HG02759 (cell line): ENCODE measurements around the gene PLLP.
"Not testable (repeated sequence)": the region's sequence is repeated elsewhere in the genome, so short reads cannot be mapped to it uniquely, and the experiment has no call there.

Experiments
- ATAC-seq: cut with Tn5 transposase; IDR thresholded peaks from one replicate; pipeline ENCODE4 v1.9.1; 2021; ENCODE audit warnings: mild to moderate bottlenecking, moderate library complexity; ENCODE audit not compliant: unreplicated experiment

Gene PLLP

GRCh38 chr16:57273826-57274225, 10.6 kb downstream of the PLLP start:
- no peak for ATAC-seq

DNA sequence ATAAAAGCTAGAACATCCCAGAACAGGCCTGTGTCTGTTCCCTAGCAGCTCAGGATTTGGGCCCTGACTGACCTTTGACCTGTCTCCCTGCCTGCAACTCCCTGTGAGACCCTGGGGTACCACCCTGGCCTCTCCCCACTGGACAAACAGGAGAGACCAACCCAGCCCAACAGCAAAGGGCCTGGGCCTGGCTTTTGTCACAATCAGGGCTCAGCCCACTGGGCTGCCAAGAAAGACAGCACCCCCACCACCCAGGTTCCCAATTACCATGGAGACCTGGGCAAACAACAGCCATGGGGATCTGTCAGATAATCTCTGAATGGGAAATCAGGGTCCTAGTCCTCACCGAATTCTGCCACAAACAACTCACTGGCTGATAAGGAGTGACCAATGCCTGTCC, 11.1 kb downstream of the PLLP start:
- ATAC-seq, result no peak

DNA sequence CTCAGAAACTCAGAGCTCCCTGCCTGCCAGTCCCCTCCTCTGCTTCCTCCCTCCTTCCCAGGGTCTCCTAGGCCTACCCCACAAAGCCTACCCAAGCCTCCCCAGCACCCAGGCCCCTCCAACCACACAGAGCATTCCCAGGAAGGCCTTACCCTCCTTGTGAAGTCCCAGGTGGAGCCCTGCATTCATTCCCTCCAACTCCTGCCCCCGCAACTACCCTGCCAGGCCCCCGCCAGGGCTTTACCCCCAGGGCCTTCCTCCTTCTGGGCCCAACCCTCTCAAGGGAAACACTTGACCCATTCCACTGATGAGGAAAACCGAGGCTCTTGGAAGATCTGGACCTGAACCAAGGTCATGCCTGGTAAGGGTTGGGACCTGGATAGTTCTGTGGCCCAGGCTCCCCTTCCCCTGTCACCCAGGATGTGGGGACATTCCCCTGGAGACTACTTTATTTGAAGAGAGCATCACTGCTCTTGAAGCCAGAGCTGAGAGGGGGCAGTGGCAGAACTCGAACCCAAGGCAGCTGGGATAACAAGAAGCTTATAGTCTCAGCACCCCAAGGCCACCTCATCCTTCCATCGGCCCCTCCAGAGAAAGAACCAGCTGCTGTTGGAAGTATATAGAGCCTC, 12.5 kb downstream of the PLLP start:
- ATAC-seq, result no peak

DNA sequence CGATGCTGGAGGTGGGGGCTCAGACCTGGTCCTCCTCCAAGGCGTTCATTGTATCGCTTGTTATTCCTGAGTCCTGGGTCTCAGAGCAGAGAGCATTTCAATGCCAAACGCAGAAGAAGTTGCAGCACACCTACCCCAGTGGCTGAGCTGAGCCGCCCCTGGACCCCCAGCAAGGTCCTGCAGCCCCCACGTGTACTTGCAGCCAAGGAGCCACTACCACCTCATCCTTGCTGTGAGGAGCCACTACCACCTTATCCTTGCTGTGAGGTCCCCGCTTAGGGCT, 13.5 kb downstream of the PLLP start:
- ATAC-seq, result no peak

- ATAC-seq, result no peak
Observed at GRCh38 chr16:57270221-57271062, 14.0 kb downstream of the PLLP start.

- no peak for ATAC-seq
Observed at GRCh38 chr16:57268804-57269800, 15.4 kb downstream of the PLLP start.

- ATAC-seq, result not testable (repeated sequence)
Observed at GRCh38 chr16:57267343-57267742, 17.1 kb downstream of the PLLP start.

DNA sequence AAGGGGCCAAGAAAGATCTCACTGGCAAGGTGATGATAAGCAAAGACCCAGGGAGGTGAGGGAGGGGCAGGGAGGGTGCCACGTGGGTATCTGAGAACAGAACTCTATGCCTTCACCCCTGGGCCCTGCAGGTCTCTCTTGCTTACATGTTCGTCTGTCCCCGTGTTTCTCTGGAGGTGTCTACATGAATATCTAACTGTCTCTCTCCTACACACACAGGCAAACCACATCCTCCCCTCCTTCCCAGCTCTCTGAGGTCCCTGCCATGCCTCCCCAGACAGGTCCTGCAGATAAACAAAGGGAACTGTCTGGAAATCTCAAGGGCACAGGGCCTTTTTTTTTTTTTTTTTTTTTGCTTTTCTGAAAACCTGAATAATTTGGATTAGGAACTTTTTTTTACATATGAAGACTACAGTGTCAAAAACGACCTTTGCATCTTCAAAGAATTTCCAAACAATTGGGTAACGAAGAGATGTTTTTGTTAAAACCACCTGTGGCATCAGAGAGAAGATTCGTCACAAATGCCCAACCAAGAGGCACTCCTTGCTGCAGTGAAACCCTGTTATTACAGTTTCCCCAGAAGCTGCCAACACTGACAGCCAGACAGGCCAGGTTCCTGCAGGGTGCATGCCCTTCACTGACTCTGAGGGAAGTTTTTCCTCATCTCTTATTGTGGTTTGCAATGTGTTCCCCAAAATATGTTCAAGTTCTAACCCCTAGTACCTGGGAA, 17.8 kb downstream of the PLLP start:
- no peak for ATAC-seq

GRCh38 chr16:57265850-57266530, 18.5 kb downstream of the PLLP start:
- ATAC-seq, result no peak

- ATAC-seq, result no peak
Observed at GRCh38 chr16:57264950-57265371, 19.5 kb downstream of the PLLP start.

- ATAC-seq, result no peak
Observed at GRCh38 chr16:57264381-57264780, 20.1 kb downstream of the PLLP start.

DNA sequence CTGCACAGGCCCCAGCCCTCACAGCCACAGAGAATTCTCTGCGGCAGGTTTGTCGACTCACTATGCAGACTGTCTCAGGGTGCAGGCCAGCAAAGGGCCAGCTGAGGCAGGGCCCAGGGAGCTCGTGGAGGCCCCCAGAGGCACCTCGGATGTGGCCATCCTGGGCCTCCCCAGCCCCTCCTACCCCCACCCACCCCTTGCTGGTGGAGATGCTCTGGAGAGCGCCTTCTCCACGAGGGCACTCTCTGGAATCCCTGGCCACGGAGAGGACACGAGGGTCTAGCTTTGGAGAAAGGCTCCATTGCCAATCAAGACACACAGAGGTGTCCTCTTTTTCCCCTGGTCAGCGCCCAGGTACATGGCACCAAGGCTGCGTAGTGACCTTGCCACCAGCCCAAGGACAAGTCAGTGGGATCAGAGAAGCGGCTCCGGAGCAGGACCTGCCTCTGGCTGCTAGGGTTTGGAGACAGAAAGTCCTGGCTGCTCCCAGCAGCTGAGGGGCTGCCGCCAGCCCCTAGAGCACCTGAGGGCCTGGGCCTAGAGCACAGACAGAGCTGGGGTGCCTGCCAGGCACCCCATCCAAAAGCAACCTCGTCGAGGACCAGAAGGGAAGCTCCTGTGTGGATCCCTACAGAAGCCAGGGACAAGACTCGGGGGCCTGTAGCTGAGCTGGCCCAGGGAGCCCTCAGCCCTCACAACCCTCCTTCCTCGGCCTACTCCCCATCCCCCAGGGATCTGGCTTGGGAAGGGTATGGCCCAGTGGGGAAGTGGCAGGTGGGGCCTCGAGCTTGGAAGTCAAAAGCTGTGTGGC, 20.7 kb downstream of the PLLP start:
- ATAC-seq, result no peak

- ATAC-seq, result no peak
Observed at GRCh38 chr16:57262841-57263540, 21.5 kb downstream of the PLLP start.

DNA sequence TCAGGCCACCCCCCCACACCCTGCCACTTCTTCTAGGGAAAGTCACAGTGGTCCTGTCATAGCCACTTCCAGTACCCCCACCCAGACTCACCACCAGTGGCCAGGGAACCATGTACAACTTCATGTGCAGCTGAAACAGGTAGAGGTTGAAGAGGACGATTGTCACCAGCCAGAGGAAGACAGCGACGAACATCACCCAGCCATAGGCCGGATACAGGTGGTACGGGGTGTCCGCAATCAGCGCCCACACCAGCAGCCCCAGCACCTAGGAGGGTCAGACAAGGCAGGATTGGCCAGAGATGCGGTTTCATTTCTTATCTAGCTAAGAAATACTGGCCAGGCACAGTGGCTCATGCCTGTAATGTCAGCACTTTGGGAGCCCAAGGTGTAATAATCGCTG, 22.7 kb downstream of the PLLP start:
- ATAC-seq, result no peak

DNA sequence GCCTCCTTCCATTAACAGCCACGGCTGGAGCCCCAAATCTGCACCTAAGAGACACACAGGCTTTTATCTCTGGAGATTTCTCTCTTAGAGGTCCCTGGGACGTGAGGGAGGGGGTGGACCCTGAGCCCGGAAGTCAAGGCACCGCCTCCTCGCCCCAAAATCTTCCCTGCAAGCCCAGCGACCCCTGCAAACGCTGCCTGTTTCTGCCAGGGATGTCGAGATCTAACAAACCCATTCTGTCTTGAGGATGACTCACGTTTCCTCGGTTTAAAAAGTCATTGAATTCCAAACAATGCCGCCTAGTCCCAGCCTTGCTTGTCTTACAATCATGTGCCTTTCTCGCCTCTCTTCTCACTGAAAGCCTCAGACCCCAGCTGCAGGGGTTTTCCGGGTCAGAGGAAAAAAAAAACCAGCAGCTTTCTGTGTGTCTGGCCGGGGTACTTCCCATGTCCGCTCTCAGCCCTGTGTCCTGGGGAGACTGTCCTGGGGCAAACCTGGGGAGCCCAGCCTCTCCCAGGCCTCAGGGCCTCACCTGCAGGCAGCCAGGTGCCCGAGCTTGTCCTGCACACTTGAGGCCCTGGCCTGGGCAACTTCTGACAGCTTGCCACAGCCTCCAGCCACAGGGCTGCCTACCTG, 24.1 kb downstream of the PLLP start:
- ATAC-seq, result no peak

- no peak for ATAC-seq
Observed at GRCh38 chr16:57258910-57259475, 25.5 kb downstream of the PLLP start.

DNA sequence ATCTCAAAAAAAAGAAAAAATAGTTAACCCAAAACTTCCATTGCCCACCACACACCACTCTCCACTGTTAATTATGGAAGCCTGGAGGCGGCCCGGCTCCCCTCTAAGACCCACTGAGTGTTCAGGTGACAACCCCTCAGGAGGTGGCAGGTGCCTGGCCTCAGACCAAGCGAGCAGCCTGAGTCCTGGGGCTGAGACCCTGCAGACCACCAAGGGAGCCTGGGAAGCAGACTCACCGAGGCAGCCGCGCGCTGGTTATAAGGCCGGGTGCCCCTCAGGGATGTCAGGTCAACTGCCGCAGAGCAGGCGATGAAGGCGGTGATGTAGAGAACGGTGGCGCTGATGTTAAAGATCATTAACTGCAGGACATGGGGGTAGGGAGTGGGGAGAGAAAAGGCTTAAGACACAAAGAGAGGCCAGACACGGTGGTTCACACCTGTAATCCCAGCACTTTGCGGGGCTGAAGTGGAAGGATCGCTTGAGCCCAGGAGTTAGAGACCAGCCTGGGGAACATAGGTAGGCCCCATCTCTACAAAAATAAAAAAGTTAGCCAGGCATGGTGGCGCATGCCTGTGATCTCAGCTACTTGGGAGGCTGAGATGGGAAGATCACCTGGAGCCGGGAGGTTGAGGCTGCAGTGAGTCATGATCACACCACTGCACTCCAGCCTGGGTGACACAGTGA, 26.1 kb downstream of the PLLP start:
- ATAC-seq, result no peak
